Liver (tissue), 3 donors: ENCODE results near the gene LRMDA.

ENCODE experiments used
- CTCF ChIP-seq: fragments of 150-350 bp; IDR thresholded peaks from 2 replicates; pipeline ENCODE4 v1.5.1; 2017; ENCODE audit warnings: improper control_type of control experiment, low read depth, low read length; ENCODE audit not compliant: missing input control
- JUND ChIP-seq, 2 donors: IDR thresholded peaks; 2 replicates each; pipeline ENCODE4 v1.6.1; 2016; ENCODE audit warnings: antibody characterized with exemption in 2 of 2
- MAX ChIP-seq: IDR thresholded peaks from 2 replicates; pipeline ENCODE4 v1.6.1; 2016; ENCODE audit warnings: antibody characterized with exemption
- donor health status: healthy.
- donor health status: healthy.

- no peak for TF ChIP-seq CTCF
- no peak for TF ChIP-seq MAX
- TF ChIP-seq JUND (IDR thresholded peaks at IDR 0.05) = no peak
Measured at GRCh38 chr10:75916906-75917305, 485.5 kb downstream of the LRMDA start.
